Activated T-helper 2 cell treated with anti-CD3 and anti-CD28 coated beads, Interferon-gamma antibody, Interleukin-2, Interleukin-4, amounts not matched to agents 10 μg/mL and 5 μg/mL and 100 μg/mL, durations not matched to agents 14 hours and 24 hours and 36 hours (primary cell): ENCODE measurements around the gene FCN2. TPM values are rescaled to one million over a fixed set of nuclear protein-coding genes. Genes with fewer than 3 reads are reported as not detected.

Source experiments
- DNase-seq: peaks from one replicate; pipeline ENCODE4 v3.0.0; 2021; ENCODE audit warnings: low spot score
- H3K27ac Mint-ChIP-seq: one replicate; pipeline ENCODE4 v1.8.0; 2021; ENCODE audit warnings: mixed read lengths
- H3K27me3 Mint-ChIP-seq: one replicate; pipeline ENCODE4 v1.8.0; 2021; ENCODE audit warnings: low read depth, mixed read lengths
- H3K36me3 Mint-ChIP-seq: one replicate; pipeline ENCODE4 v1.8.0; 2021; ENCODE audit warnings: low read depth, mixed read lengths
- H3K4me1 Mint-ChIP-seq: one replicate; pipeline ENCODE4 v1.8.0; 2021; ENCODE audit warnings: low read depth, mixed read lengths
- H3K4me3 Mint-ChIP-seq: one replicate; pipeline ENCODE4 v1.8.0; 2021; ENCODE audit warnings: low read depth, mild to moderate bottlenecking, moderate library complexity, mixed read lengths
- H3K9me3 Mint-ChIP-seq: one replicate; pipeline ENCODE4 v1.8.0; 2021; ENCODE audit warnings: mixed read lengths
- intact Hi-C: fragments of 100-400 bp; cut with micrococcal nuclease; formaldehyde crosslinking; loops from one replicate; pipeline ENCODE4 v1.15.1; 2023
- total RNA-seq: library from RNA; stranded (reverse); gene quantifications from 2 replicates; pipeline ENCODE4 v1.2.3, GENCODE V29; 2022

FCN2 gene
- total RNA-seq, 1 donor from 2014 or later = not detected

- no peaks in the 10 kb centered on the region for H3K27me3 Mint-ChIP-seq
- DNase-seq = no peak
- intact Hi-C loops = no loop called here
- H3K9me3 Mint-ChIP-seq = no peaks in the 10 kb centered on the region
- H3K4me1 Mint-ChIP-seq = no peaks in the 10 kb centered on the region
- no peaks in the 10 kb centered on the region for H3K36me3 Mint-ChIP-seq
- H3K4me3 Mint-ChIP-seq = no peak overlapping the region
- H3K27ac Mint-ChIP-seq = no peak overlapping the region
These were observed 682 bp downstream of the FCN2 start for GRCh38 chr9:134881313-134881670.

- Mint-ChIP-seq H3K36me3 (no peaks in the 10 kb centered on the region), H3K4me3 (no peak overlapping the region), H3K9me3 (no peaks in the 10 kb centered on the region), H3K27me3 (no peaks in the 10 kb centered on the region), H3K4me1 (no peaks in the 10 kb centered on the region), H3K27ac (no peak overlapping the region)
- DNase-seq = no peak
- intact Hi-C loops = no loop called here
These were observed 1.7 kb downstream of the FCN2 start for GRCh38 chr9:134882204-134882785.

- Mint-ChIP-seq H3K27ac (no peak overlapping the region), H3K9me3 (no peaks in the 10 kb centered on the region), H3K4me3 (no peak overlapping the region), H3K27me3 (no peaks in the 10 kb centered on the region), H3K4me1 (no peaks in the 10 kb centered on the region), H3K36me3 (no peaks in the 10 kb centered on the region)
- intact Hi-C loops = no loop called here
- no peak for DNase-seq
These were observed 2.6 kb downstream of the FCN2 start for GRCh38 chr9:134883040-134883782.

- H3K27me3 Mint-ChIP-seq = no peaks in the 10 kb centered on the region
- H3K4me1 Mint-ChIP-seq = no peaks in the 10 kb centered on the region
- DNase-seq = no peak
- no peaks in the 10 kb centered on the region for H3K9me3 Mint-ChIP-seq
- no peak overlapping the region for H3K4me3 Mint-ChIP-seq
- intact Hi-C loops = no loop called here
- no peaks in the 10 kb centered on the region for H3K36me3 Mint-ChIP-seq
- no peak overlapping the region for H3K27ac Mint-ChIP-seq
These were observed 3.9 kb downstream of the FCN2 start for GRCh38 chr9:134884492-134884891.

- Mint-ChIP-seq H3K27ac (no peak overlapping the region), H3K9me3 (no peaks in the 10 kb centered on the region), H3K4me1 (no peaks in the 10 kb centered on the region), H3K27me3 (no peaks in the 10 kb centered on the region), H3K4me3 (no peak overlapping the region), H3K36me3 (no peaks in the 10 kb centered on the region)
- intact Hi-C loops = no loop called here
- DNase-seq = no peak
These were observed 4.5 kb downstream of the FCN2 start for GRCh38 chr9:134885001-134885678.

GRCh38 chr9:134885679-134886412, 5.2 kb downstream of the FCN2 start:
- Mint-ChIP-seq H3K36me3 (no peaks in the 10 kb centered on the region), H3K27me3 (no peaks in the 10 kb centered on the region), H3K9me3 (no peaks in the 10 kb centered on the region), H3K4me3 (no peak overlapping the region), H3K27ac (no peak overlapping the region), H3K4me1 (no peaks in the 10 kb centered on the region)
- intact Hi-C loops = no loop called here
- no peak for DNase-seq

- intact Hi-C loops = no loop called here
- Mint-ChIP-seq H3K4me3 (no peak overlapping the region), H3K27ac (no peak overlapping the region), H3K9me3 (no peaks in the 10 kb centered on the region), H3K36me3 (no peaks in the 10 kb centered on the region), H3K27me3 (no peaks in the 10 kb centered on the region), H3K4me1 (no peaks in the 10 kb centered on the region)
- DNase-seq = no peak
These were observed 5.9 kb downstream of the FCN2 start for GRCh38 chr9:134886413-134886913.

GRCh38 chr9:134887219-134887618, 6.6 kb downstream of the FCN2 start:
- DNase-seq = no peak
- H3K9me3 Mint-ChIP-seq = no peaks in the 10 kb centered on the region
- no peak overlapping the region for H3K27ac Mint-ChIP-seq
- intact Hi-C loops = no loop called here
- H3K4me1 Mint-ChIP-seq = no peaks in the 10 kb centered on the region
- H3K4me3 Mint-ChIP-seq = no peak overlapping the region
- H3K36me3 Mint-ChIP-seq = no peaks in the 10 kb centered on the region
- H3K27me3 Mint-ChIP-seq = no peaks in the 10 kb centered on the region

GRCh38 chr9:134887686-134888602, 7.3 kb downstream of the FCN2 start:
- no peak for DNase-seq
- H3K27me3 Mint-ChIP-seq = no peaks in the 10 kb centered on the region
- no peaks in the 10 kb centered on the region for H3K9me3 Mint-ChIP-seq
- H3K4me1 Mint-ChIP-seq = no peaks in the 10 kb centered on the region
- H3K36me3 Mint-ChIP-seq = no peaks in the 10 kb centered on the region
- no peak overlapping the region for H3K4me3 Mint-ChIP-seq
- intact Hi-C loops = no loop called here
- H3K27ac Mint-ChIP-seq = no peak overlapping the region

- H3K27ac Mint-ChIP-seq = no peak overlapping the region
- intact Hi-C loops = no loop called here
- no peak for DNase-seq
- no peak overlapping the region for H3K4me3 Mint-ChIP-seq
- H3K36me3 Mint-ChIP-seq = no peaks in the 10 kb centered on the region
- H3K4me1 Mint-ChIP-seq = no peaks in the 10 kb centered on the region
- H3K27me3 Mint-ChIP-seq = no peaks in the 10 kb centered on the region
- H3K9me3 Mint-ChIP-seq = no peaks in the 10 kb centered on the region
These were observed 8.1 kb downstream of the FCN2 start for GRCh38 chr9:134888603-134889190.

- DNase-seq = no peak
- Mint-ChIP-seq H3K27me3 (no peaks in the 10 kb centered on the region), H3K4me3 (no peak overlapping the region), H3K9me3 (no peaks in the 10 kb centered on the region), H3K4me1 (no peaks in the 10 kb centered on the region), H3K27ac (no peak overlapping the region), H3K36me3 (no peaks in the 10 kb centered on the region)
- intact Hi-C loops = no loop called here
These were observed 9.0 kb downstream of the FCN2 start for GRCh38 chr9:134889386-134890154.
